ENCODE measurements around the gene SIRPB2.

DNA sequence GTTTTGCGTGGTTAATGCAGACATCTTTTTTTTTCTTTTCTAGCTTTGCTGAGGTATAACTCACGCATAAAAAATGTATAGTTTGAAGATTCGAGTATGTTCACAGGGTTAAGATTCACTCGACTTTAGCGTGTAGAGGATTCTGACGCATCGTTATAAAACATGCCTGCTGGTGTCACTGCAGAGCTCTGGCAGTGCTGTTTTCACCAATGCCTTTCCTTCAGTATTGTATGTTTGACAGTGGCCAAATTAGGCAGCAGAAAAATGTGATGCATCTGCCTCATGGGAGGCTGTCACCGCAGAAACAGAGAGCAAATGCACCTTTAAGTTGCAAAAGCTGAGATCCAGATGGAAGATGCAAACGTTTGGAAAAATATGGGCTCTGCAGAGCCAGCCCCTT, 18.0 kb upstream of the SIRPB2 start:
- TF ChIP-seq TAF1 (IDR thresholded peaks at IDR 0.05; ENCODE audit: borderline replicate concordance, insufficient read depth, low read length) (no peak), POLR2AphosphoS5 (IDR thresholded peaks at IDR 0.05; ENCODE audit: low read depth, low read length) (no peak)

All from PFSK-1 (cell line).